Activated CD8-positive, alpha-beta T cell treated with anti-CD3 and anti-CD28 coated beads for 36 hours (primary cell): ENCODE results near the gene SLC35B1. TPM values are rescaled to one million over a fixed set of nuclear protein-coding genes. Genes with fewer than 3 reads are reported as not detected.

ENCODE experiments used
- ATAC-seq: fragments of 200-7000 bp; cut with Tn5 transposase; one replicate; pipeline ENCODE4 v1.10.0; 2021; ENCODE audit warnings: mild to moderate bottlenecking, moderate library complexity
- CTCF ChIA-PET: fragments of 350-600 bp; sonication (Branson Sonifier 250); formaldehyde crosslinking; loops from one replicate; lab custom pipeline; 2021; ENCODE audit warnings: antibody characterized with exemption; lab: Charles Lee
- POLR2A ChIA-PET: fragments of 350-600 bp; sonication (Branson Sonifier 250); formaldehyde crosslinking; loops from one replicate; lab custom pipeline; 2021; ENCODE audit warnings: antibody characterized with exemption; lab: Charles Lee
- DNase-seq: peaks from one replicate; pipeline ENCODE4 v3.0.0-alpha.2; 2020
- H3K27ac Mint-ChIP-seq: one replicate; pipeline ENCODE4 v1.8.0; 2021; ENCODE audit warnings: mild to moderate bottlenecking, mixed read lengths
- H3K27me3 Mint-ChIP-seq: one replicate; pipeline ENCODE4 v1.8.0; 2021; ENCODE audit warnings: mixed read lengths
- H3K36me3 Mint-ChIP-seq: one replicate; pipeline ENCODE4 v1.8.0; 2021; ENCODE audit warnings: low read depth, mixed read lengths
- H3K4me1 Mint-ChIP-seq: one replicate; pipeline ENCODE4 v1.8.0; 2021; ENCODE audit warnings: low read depth, mixed read lengths
- H3K4me3 Mint-ChIP-seq: one replicate; pipeline ENCODE4 v1.8.0; 2021; ENCODE audit warnings: mild to moderate bottlenecking, moderate library complexity, mixed read lengths
- H3K9me3 Mint-ChIP-seq: one replicate; pipeline ENCODE4 v1.8.0; 2021; ENCODE audit warnings: mixed read lengths
- CTCF ChIP-seq: fragments of 200-600 bp; IDR thresholded peaks from one replicate; pipeline ENCODE4 v1.8.0; 2022; ENCODE audit warnings: antibody characterized with exemption, mild to moderate bottlenecking
- intact Hi-C: fragments of 100-400 bp; cut with micrococcal nuclease; formaldehyde crosslinking; loops from one replicate; pipeline ENCODE4 v1.10.0; 2022
- total RNA-seq, 2 experiments: library from RNA; stranded (reverse); gene quantifications; one replicate each; pipeline ENCODE4 v1.2.3, GENCODE V29; 2021

The SLC35B1 gene
- total RNA-seq, 2 experiments from 2014 or later, result 38.6 to 46.6 TPM

GRCh38 chr17:49739641-49740271 lies 32.0 kb upstream of the SLC35B1 start:
- H3K27ac Mint-ChIP-seq, result peak overlapping the region; percentile 100
- POLR2A ChIA-PET, result interaction anchor here (0.8 to 4.1 kb wide), 10 partner anchors 8 to 48 kb away, joined by 3 to 25 read pairs (median 4); partner anchors contain the start of genes FAM117A and SLC35B1
- peaks cover 8% of the 10 kb centered on the region for H3K36me3 Mint-ChIP-seq
- no peaks in the 10 kb centered on the region for H3K27me3 Mint-ChIP-seq
- DNase-seq (peak; percentile 95), ATAC-seq (peak; percentile 93)
- peaks cover 79% of the 10 kb centered on the region for H3K4me1 Mint-ChIP-seq
- TF ChIP-seq CTCF, result no peak
- intact Hi-C loops, result no loop called here
- H3K9me3 Mint-ChIP-seq, result peaks cover 2% of the 10 kb centered on the region
- CTCF ChIA-PET, result interaction anchor here (1.3 to 2.4 kb wide), 4 partner anchors 9 to 31 kb away, joined by 3 to 8 read pairs (median 7); partner anchors contain the start of gene SLC35B1
- peak overlapping the region; percentile 79 for H3K4me3 Mint-ChIP-seq

GRCh38 chr17:49738456-49739163 lies 30.8 kb upstream of the SLC35B1 start:
- Mint-ChIP-seq H3K27me3 (no peaks in the 10 kb centered on the region), H3K27ac (peak overlapping the region; percentile 100), H3K4me1 (peaks cover 73% of the 10 kb centered on the region), H3K4me3 (peak overlapping the region; percentile 79), H3K36me3 (peaks cover 11% of the 10 kb centered on the region), H3K9me3 (peaks cover 2% of the 10 kb centered on the region)
- no peak for DNase-seq
- ChIA-PET POLR2A (interaction anchor here (1.0 to 3.4 kb wide), 5 partner anchors 10 to 30 kb away, joined by 3 to 17 read pairs (median 6); partner anchors contain the start of gene SLC35B1), CTCF (interaction anchor here (1.0 to 2.4 kb wide), 4 partner anchors 11 to 31 kb away, joined by 3 to 7 read pairs (median 5); partner anchors contain the start of gene SLC35B1)
- intact Hi-C loops, result no loop called here
- no peak for TF ChIP-seq CTCF
- no peak for ATAC-seq

GRCh38 chr17:49734515-49735490 lies 27.0 kb upstream of the SLC35B1 start:
- Mint-ChIP-seq H3K27ac (peak overlapping the region; percentile 56), H3K4me3 (no peak overlapping the region)
- intact Hi-C loops, result no loop called here

GRCh38 chr17:49731435-49731831 lies 23.7 kb upstream of the SLC35B1 start:
- POLR2A ChIA-PET, result interaction anchor here (0.6 to 1.3 kb wide), 5 partner anchors 9 to 175 kb away, joined by 3 to 4 read pairs (median 3); partner anchors contain the start of gene FAM117A
- Mint-ChIP-seq H3K36me3 (peaks cover 23% of the 10 kb centered on the region), H3K9me3 (no peaks in the 10 kb centered on the region), H3K27me3 (no peaks in the 10 kb centered on the region), H3K4me3 (no peak overlapping the region), H3K4me1 (peaks cover 47% of the 10 kb centered on the region), H3K27ac (peak overlapping the region; percentile 35)
- DNase-seq (no peak), ATAC-seq (no peak)
- intact Hi-C loops, result no loop called here
- no peak for TF ChIP-seq CTCF
- CTCF ChIA-PET, result interaction anchor here (0.9 to 1.9 kb wide), 4 partner anchors 10 to 21 kb away, joined by 5 to 9 read pairs (median 6); no protein-coding TSS in a partner anchor

More at GRCh38 chr17:49734515-49735490, 27.0 kb upstream of the SLC35B1 start:
- Mint-ChIP-seq H3K9me3 (no peaks in the 10 kb centered on the region), H3K36me3 (peaks cover 20% of the 10 kb centered on the region), H3K4me1 (peaks cover 64% of the 10 kb centered on the region), H3K27me3 (no peaks in the 10 kb centered on the region)
- no peak for TF ChIP-seq CTCF
- CTCF ChIA-PET, result interaction anchor here (1.2 kb wide), 1 partner anchor 43 kb away, joined by 3 read pairs; no protein-coding TSS in a partner anchor
- POLR2A ChIA-PET, result interaction anchor here (0.6 to 1.0 kb wide), 2 partner anchors 19 to 59 kb away, joined by 3 to 4 read pairs; no protein-coding TSS in a partner anchor
- DNase-seq, result no peak
- ATAC-seq, result no peak
